ENCODE data around the gene SCAMP4.

The SCAMP4 gene

GRCh38 chr19:1957562-1958248 is 52.5 kb downstream of the SCAMP4 start:
- no peak for DNase-seq (ENCODE audit: low spot score)

GRCh38 chr19:1959928-1960589 is 54.9 kb downstream of the SCAMP4 start:
- DNase-seq (ENCODE audit: low spot score), result no peak

GRCh38 chr19:1961000-1961883 is 56.0 kb downstream of the SCAMP4 start:
- DNase-seq (ENCODE audit: low spot score), result no peak

GRCh38 chr19:1962674-1963073 is 57.5 kb downstream of the SCAMP4 start:
- DNase-seq (ENCODE audit: low spot score), result no peak

- no peak for DNase-seq (ENCODE audit: low spot score)
These were observed 61.9 kb downstream of the SCAMP4 start for GRCh38 chr19:1967087-1967608.

GRCh38 chr19:1968279-1969175 is 63.3 kb downstream of the SCAMP4 start:
- DNase-seq (ENCODE audit: low spot score), result no peak

- no peak for DNase-seq (ENCODE audit: low spot score)
These were observed 64.2 kb downstream of the SCAMP4 start for GRCh38 chr19:1969176-1970002.

- DNase-seq (ENCODE audit: low spot score), result no peak
These were observed 65.0 kb downstream of the SCAMP4 start for GRCh38 chr19:1970003-1970805.

GRCh38 chr19:1970806-1971502 is 65.8 kb downstream of the SCAMP4 start:
- no peak for DNase-seq (ENCODE audit: low spot score)

GRCh38 chr19:1974381-1975161 is 69.4 kb downstream of the SCAMP4 start:
- DNase-seq (ENCODE audit: low spot score), result no peak

GRCh38 chr19:1975162-1975480 is 69.9 kb downstream of the SCAMP4 start:
- DNase-seq (ENCODE audit: low spot score), result peak; percentile 79
